Brain microvascular endothelial cell (primary cell): Measurements from ENCODE around the gene APBA2.

Source experiments
- DNase-seq: peaks from one replicate; pipeline ENCODE4 v3.0.0-alpha.2; 2020
- H3K27ac ChIP-seq: fragments of 250-450 bp; sonication (Bioruptor Pico); 2 replicates; pipeline ENCODE4 v1.5.1; 2020; ENCODE audit warnings: mild to moderate bottlenecking, moderate library complexity
- H3K27me3 ChIP-seq: fragments of 250-450 bp; sonication (Bioruptor Pico); replicated peaks from 2 replicates; pipeline ENCODE4 v1.5.1; 2020; ENCODE audit warnings: mild to moderate bottlenecking
- H3K36me3 ChIP-seq: fragments of 250-450 bp; sonication (Bioruptor Pico); replicated peaks from 2 replicates; pipeline ENCODE4 v1.5.1; 2020; ENCODE audit warnings: mild to moderate bottlenecking
- H3K4me3 ChIP-seq: 2 replicates; pipeline ENCODE4 v1.5.1; 2011; ENCODE audit warnings: low read depth, mild to moderate bottlenecking, control low read depth, low read length, moderate library complexity
- CTCF ChIP-seq: IDR thresholded peaks from 2 replicates; pipeline ENCODE4 v1.5.1; 2011; ENCODE audit warnings: low read depth, mild to moderate bottlenecking, moderate library complexity, low read length, control low read depth, inconsistent platforms; ENCODE audit errors: missing control alignments
- in situ Hi-C: cut with HindIII; loops from 2 replicates; pipeline ENCODE4 v1.10.0; 2017; ENCODE audit warnings: low sequenced_read_pairs, low pct_ligation_motif_present

The APBA2 gene

GRCh38 chr15:29132735-29133181 is 247.0 kb downstream of the APBA2 start:
- no peaks in the 10 kb centered on the region for H3K36me3 ChIP-seq
- no peak overlapping the region for H3K27ac ChIP-seq
- no peak overlapping the region for H3K4me3 ChIP-seq
- no peak for TF ChIP-seq CTCF
- DNase-seq: no peak
- in situ Hi-C loops: no loop called here
- H3K27me3 ChIP-seq: no peaks in the 10 kb centered on the region

- TF ChIP-seq CTCF: no peak
- no peak for DNase-seq
- Histone ChIP-seq H3K27ac (no peak overlapping the region), H3K27me3 (no peaks in the 10 kb centered on the region), H3K4me3 (no peak overlapping the region), H3K36me3 (no peaks in the 10 kb centered on the region)
- in situ Hi-C loops: no loop called here
These were observed 247.5 kb downstream of the APBA2 start for GRCh38 chr15:29133321-29133720.

- no peaks in the 10 kb centered on the region for H3K27me3 ChIP-seq
- in situ Hi-C loops: no loop called here
- no peak overlapping the region for H3K27ac ChIP-seq
- no peaks in the 10 kb centered on the region for H3K36me3 ChIP-seq
- DNase-seq: no peak
- H3K4me3 ChIP-seq: no peak overlapping the region
- TF ChIP-seq CTCF: no peak
These were observed 248.0 kb downstream of the APBA2 start for GRCh38 chr15:29133791-29134190.

- Histone ChIP-seq H3K27me3 (no peaks in the 10 kb centered on the region), H3K4me3 (no peak overlapping the region), H3K36me3 (no peaks in the 10 kb centered on the region), H3K27ac (no peak overlapping the region)
- in situ Hi-C loops: no loop called here
- TF ChIP-seq CTCF: no peak
- DNase-seq: no peak
These were observed 248.5 kb downstream of the APBA2 start for GRCh38 chr15:29134239-29134638.

- no peak overlapping the region for H3K27ac ChIP-seq
- DNase-seq: no peak
- in situ Hi-C loops: no loop called here
- H3K27me3 ChIP-seq: no peaks in the 10 kb centered on the region
- no peak overlapping the region for H3K4me3 ChIP-seq
- no peaks in the 10 kb centered on the region for H3K36me3 ChIP-seq
- TF ChIP-seq CTCF: no peak
These were observed 249.0 kb downstream of the APBA2 start for GRCh38 chr15:29134641-29135308.

GRCh38 chr15:29135309-29135657 is 249.5 kb downstream of the APBA2 start:
- no peaks in the 10 kb centered on the region for H3K27me3 ChIP-seq
- no peak for DNase-seq

More at GRCh38 chr15:29135309-29135657, 249.5 kb downstream of the APBA2 start:
- Histone ChIP-seq H3K36me3 (no peaks in the 10 kb centered on the region), H3K4me3 (no peak overlapping the region), H3K27ac (no peak overlapping the region)
- in situ Hi-C loops: no loop called here
- no peak for TF ChIP-seq CTCF
